ENCODE measurements around the gene TSPYL2.

GRCh38 chrX:53072418-53073114, 9.6 kb upstream of the TSPYL2 start:
- TF ChIP-seq JUN (IDR thresholded peaks at IDR 0.05) (no peak), CTCF (IDR thresholded peaks at IDR 0.05) (no peak), GATA3 (IDR thresholded peaks at IDR 0.05; ENCODE audit: borderline replicate concordance) (no peak), POLR2A (IDR thresholded peaks at IDR 0.05; ENCODE audit: low read length) (no peak), TP53 (CRISPR knock-in tag; IDR thresholded peaks at IDR 0.05) (no peak)
